ENCODE measurements around the gene CLCNKA. TPM values are rescaled to one million over a fixed set of nuclear protein-coding genes. Genes with fewer than 3 reads are reported as not detected.

Gene CLCNKA
- total and polyA plus RNA-seq, 4 donors: not detected

GRCh38 chr1:16041200-16041599 is 19.4 kb downstream of the CLCNKA start:
- Histone ChIP-seq H3K9me3 (ENCODE audit: control insufficient read depth in 4 of 4, low read length in 3 of 4) (no peaks in the 10 kb centered on the region), H3K4me1 (ENCODE audit: control insufficient read depth in 4 of 4, insufficient read depth in 4 of 4, low read length in 3 of 4) (no peaks in the 10 kb centered on the region), H3K4me3 (ENCODE audit: low read depth in 1 of 3, low read length in 3 of 3) (no peak overlapping the region), H3K36me3 (ENCODE audit: control insufficient read depth in 4 of 4, insufficient read depth in 3 of 4, low read depth in 1 of 4, low read length in 3 of 4) (no peaks in the 10 kb centered on the region), H3K27ac (ENCODE audit: low read depth in 1 of 2, low read length in 2 of 2) (no peak overlapping the region), H3K9ac (ENCODE audit: low read depth in 1 of 2, low read length in 2 of 2) (no peak overlapping the region), H3K27me3 (ENCODE audit: control insufficient read depth in 4 of 4, insufficient read depth in 4 of 4, low read length in 3 of 4) (no peaks in the 10 kb centered on the region)
- 89% methylated on average over 8 of the region's 8 CpGs for WGBS
- no peak for DNase-seq (ENCODE audit: low spot score)
- no peak for TF ChIP-seq REST (IDR thresholded peaks at IDR 0.05)
- no peak for TF ChIP-seq NR2F2 (IDR thresholded peaks at IDR 0.05)
- TF ChIP-seq EGR1 (IDR thresholded peaks at IDR 0.05; ENCODE audit: low read depth in 2 of 2): no peak
- no peak for TF ChIP-seq SP1 (IDR thresholded peaks at IDR 0.05)
- no peak for TF ChIP-seq ATF3 (IDR thresholded peaks at IDR 0.05)
- no peak for TF ChIP-seq YY1 (IDR thresholded peaks at IDR 0.05)
- no peak for TF ChIP-seq HNF4A (conservative IDR thresholded peaks at IDR 0.05)
- TF ChIP-seq MAX (IDR thresholded peaks at IDR 0.05): no peak
- no peak for TF ChIP-seq TAF1 (conservative IDR thresholded peaks at IDR 0.05)
- no peak for TF ChIP-seq RXRA (IDR thresholded peaks at IDR 0.05)
- no peak for TF ChIP-seq CTCF (IDR thresholded peaks at IDR 0.05; ENCODE audit: low read depth, low read length, missing input control)
- TF ChIP-seq RAD21 (IDR thresholded peaks at IDR 0.05): no peak
- TF ChIP-seq ZBTB33 (IDR thresholded peaks at IDR 0.05): no peak
- no peak for TF ChIP-seq HNF4G (IDR thresholded peaks at IDR 0.05)

GRCh38 chr1:16042096-16042495 is 20.3 kb downstream of the CLCNKA start:
- 81% methylated on average over 9 of the region's 9 CpGs for WGBS
- Histone ChIP-seq H3K27me3 (ENCODE audit: control insufficient read depth in 4 of 4, insufficient read depth in 4 of 4, low read length in 3 of 4) (no peaks in the 10 kb centered on the region), H3K27ac (ENCODE audit: low read depth in 1 of 2, low read length in 2 of 2) (no peak overlapping the region), H3K4me3 (ENCODE audit: low read depth in 1 of 3, low read length in 3 of 3) (no peak overlapping the region), H3K9ac (ENCODE audit: low read depth in 1 of 2, low read length in 2 of 2) (no peak overlapping the region), H3K36me3 (ENCODE audit: control insufficient read depth in 4 of 4, insufficient read depth in 3 of 4, low read depth in 1 of 4, low read length in 3 of 4) (no peaks in the 10 kb centered on the region), H3K9me3 (ENCODE audit: control insufficient read depth in 4 of 4, low read length in 3 of 4) (no peaks in the 10 kb centered on the region), H3K4me1 (ENCODE audit: control insufficient read depth in 4 of 4, insufficient read depth in 4 of 4, low read length in 3 of 4) (no peaks in the 10 kb centered on the region)
- no peak for DNase-seq (ENCODE audit: low spot score)
- no peak for TF ChIP-seq RAD21 (IDR thresholded peaks at IDR 0.05)
- TF ChIP-seq TAF1 (conservative IDR thresholded peaks at IDR 0.05): no peak
- TF ChIP-seq FOXA1 (IDR thresholded peaks at IDR 0.05): no peak
- TF ChIP-seq ZBTB33 (IDR thresholded peaks at IDR 0.05): no peak
- TF ChIP-seq RXRA (IDR thresholded peaks at IDR 0.05): no peak
- no peak for TF ChIP-seq EGR1 (IDR thresholded peaks at IDR 0.05; ENCODE audit: low read depth in 2 of 2)
- no peak for TF ChIP-seq SP1 (IDR thresholded peaks at IDR 0.05)
- TF ChIP-seq CTCF (IDR thresholded peaks at IDR 0.05; ENCODE audit: low read depth, low read length, missing input control): no peak
- no peak for TF ChIP-seq GABPA (IDR thresholded peaks at IDR 0.05 in 1 of 2, conservative IDR thresholded peaks at IDR 0.05 in 1 of 2)
- TF ChIP-seq NR2F2 (IDR thresholded peaks at IDR 0.05): no peak
